Activated CD8-positive, alpha-beta memory T cell treated with anti-CD3 and anti-CD28 coated beads for 24 hours (primary cell): Measurements from ENCODE around the gene EFEMP2.

ENCODE experiments used
- DNase-seq: peaks from one replicate; pipeline ENCODE4 v3.0.0-alpha.2; 2020

Gene EFEMP2

DNA sequence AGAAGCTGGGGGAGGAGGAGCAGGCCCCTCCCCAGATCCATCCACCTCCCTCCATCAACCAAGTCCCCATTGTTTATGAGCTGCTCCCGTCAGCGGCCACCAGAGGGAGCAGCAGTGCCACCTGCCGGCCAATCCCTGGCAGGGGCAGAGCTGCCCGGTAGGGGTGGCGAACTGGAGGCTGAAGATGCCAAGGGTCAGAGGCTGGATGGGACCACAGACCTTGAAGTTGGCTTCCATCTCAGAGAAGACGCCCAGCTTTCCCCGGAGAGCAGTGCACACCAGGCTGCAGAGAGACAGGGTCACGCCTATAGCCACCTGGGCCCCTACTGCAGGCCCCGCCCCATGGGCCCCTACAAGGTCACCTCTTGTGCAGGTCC is 12.1 kb upstream of the EFEMP2 start:
- DNase-seq = peak; percentile 92

DNA sequence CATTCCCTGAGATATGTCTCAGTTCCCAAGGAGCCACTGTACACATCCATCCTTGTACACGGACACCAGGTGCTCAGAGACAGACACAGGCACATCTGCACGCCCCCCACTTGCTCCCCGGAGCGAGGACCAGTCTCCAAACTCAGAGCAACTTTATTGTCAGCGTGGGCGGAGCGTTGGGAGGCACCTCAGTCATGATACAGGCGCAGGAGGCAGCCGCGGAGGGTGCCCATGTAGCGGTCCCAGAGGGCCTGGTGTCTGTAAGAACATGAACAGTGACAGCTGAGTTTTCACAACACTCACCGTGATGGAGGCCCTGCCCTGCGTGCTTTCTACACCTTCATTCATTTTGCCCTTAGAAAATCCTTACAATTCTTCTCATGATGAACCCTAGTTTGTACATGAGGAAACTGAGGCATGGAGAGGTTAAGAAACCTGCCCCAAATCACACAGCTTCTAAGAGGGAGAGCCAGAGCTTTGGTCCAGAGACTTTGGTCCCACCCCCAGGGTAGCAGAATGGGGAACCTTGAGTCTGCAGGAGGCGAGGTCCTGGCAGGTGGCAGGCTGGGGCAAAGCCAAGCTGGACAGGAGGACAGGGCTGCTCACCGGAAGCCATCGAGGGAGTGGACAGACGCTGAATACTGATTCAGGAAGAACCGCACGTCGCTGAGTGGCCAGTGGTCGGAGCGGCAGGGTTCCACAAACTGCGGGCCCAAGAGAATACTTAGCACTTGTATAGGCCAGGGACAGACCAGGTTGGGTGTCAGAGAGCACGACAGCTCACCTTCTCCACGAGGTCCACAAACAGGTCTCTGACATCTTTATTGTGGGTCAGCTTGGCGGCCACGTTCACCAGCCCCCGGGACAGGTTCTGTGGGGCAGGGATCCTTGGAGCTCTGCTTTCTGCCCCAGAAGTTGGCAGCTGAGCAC is 11.5 kb upstream of the EFEMP2 start:
- DNase-seq = no peak

DNA sequence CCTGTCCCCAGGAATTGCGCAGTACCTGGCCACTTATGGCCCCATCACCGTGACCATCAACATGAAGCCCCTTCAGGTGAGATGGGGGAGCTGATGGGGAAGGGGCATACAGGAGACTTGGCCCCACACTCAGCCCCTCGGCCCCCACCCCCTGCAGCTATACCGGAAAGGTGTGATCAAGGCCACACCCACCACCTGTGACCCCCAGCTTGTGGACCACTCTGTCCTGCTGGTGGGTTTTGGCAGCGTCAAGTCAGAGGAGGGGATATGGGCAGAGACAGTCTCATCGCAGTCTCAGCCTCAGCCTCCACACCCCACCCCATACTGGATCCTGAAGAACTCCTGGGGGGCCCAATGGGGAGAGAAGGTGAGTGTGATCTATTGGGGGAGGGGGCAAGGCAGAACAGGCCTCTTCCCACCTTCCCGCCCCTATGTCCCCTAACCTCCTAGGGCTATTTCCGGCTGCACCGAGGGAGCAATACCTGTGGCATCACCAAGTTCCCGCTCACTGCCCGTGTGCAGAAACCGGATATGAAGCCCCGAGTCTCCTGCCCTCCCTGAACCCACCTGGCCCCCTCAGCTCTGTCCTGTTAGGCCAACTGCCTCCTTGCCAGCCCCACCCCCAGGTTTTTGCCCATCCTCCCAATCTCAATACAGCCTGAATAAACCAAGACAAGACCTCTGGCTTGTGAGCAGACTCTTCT is 10.6 kb upstream of the EFEMP2 start:
- no peak for DNase-seq

GRCh38 chr11:65882120-65883057 is 9.8 kb upstream of the EFEMP2 start:
- DNase-seq = no peak

DNA sequence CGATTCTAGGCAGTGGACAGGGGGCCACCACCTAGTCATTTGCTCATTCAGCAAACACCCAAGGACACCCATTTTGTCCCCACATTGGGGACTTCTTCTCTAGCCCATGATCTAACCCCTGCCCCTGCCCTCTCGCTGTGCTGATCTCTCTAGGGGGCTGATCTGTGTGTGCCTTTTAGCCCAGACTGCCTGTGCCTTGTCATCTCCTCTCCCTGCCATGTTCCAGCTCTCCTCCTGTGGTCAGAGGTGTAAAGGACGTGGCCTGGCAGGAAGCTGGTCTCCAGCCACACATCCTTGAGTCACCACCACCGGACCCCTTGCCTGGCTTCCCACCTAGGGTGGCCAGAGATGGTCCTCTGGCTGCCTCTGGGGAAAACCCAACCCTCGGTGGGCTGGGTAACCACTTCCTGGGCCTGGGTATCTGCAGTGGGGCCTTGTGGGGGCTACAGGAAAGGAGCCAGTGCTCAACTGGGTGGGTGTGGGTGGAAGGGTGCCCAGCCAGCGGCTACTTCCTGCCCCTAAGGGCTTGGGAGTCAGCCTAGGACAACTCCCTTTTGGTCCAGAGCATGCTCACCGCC is 8.3 kb upstream of the EFEMP2 start:
- no peak for DNase-seq

GRCh38 chr11:65880027-65880426 is 7.4 kb upstream of the EFEMP2 start:
- no peak for DNase-seq

DNA sequence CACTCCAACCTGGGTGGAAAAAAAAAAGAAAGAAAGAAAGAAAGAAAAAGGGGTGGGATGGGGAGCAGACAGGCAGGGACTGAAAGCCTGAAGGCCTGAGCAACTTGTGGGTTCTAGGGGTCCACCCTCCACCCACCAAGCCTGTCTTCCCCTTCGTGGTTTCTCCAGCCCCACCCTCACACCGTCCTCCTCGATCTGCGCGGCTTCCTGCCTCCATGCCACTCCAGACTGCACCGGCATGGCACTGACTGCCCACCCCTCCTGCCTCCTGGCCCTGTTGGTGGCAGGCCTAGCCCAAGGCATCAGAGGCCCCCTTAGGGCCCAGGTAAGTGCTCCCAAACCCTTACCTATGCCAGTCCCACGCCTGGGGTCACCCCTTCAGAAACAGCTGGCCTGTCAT is 7.0 kb upstream of the EFEMP2 start, which contains the start of gene CTSW:
CTSW (plus strand) TSS at position 221 of the 400 bp plus-strand sequence; CDS start at position 239, 18 bp downstream.
- DNase-seq = no peak

DNA sequence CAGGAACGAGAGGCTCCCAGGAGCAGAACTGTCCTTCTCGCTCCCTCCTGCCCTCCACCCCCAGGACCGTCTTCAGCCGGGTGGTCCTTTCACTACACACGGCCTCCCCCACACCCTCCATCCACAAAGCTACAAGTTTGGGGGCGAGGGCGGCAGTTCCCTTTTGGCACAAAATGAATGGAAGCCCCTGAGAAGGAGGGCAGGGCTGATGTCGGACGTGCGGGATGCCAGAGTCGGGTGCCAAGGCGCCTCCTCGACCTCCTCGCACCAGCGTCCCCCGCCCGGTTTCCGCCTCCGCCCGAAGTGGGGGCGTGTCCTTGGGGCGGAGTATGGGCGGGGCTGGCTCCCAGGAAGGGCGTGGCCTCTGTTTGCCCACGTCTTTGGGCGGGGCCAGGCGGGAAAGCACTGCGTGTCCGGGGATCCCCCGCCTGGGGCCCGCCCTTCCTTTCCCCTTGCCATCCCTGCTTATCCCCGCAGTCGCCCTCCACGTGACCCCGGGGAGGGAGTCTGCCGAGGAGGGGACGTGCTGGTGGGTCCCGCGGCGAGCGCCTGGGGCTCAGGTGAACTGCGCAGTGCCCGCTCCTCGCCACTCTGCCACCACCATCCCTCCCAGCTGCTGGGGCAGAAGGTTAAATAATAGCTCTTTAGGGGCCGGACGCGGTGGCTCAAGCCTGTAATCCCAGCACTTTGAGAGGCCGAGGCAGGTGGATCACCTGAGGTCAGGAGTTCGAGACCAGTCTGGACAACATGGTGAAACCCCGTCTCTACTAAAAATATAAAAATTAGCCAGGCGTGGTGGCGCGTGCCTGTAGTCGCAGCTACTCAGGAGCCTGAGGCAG is 937 bp upstream of the EFEMP2 start:
- DNase-seq = peak; percentile 100

GRCh38 chr11:65871811-65872548 is 620 bp downstream of the EFEMP2 start:
- no peak for DNase-seq

GRCh38 chr11:65870706-65871681 is 1.6 kb downstream of the EFEMP2 start:
- DNase-seq = no peak

DNA sequence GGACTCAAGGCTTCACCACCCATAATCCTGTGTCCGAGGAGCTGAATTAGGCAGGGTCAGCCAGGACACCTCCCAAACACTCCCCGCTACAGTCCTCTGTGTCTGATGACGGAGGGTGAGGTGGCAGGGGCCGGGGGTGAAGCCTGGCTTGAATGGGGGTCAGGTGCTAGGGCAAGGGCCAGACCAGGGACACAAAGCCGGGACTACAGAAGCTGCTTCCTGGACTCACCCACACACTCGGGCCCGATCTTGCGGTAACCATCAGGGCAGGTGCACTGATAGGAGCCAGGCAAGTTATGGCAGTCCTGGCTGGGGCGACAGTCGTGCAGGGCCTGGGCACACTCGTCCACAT is 2.3 kb downstream of the EFEMP2 start:
- DNase-seq = no peak

- no peak for DNase-seq
These were observed 2.8 kb downstream of the EFEMP2 start for GRCh38 chr11:65869643-65870306.

GRCh38 chr11:65868907-65869306 is 3.7 kb downstream of the EFEMP2 start:
- DNase-seq = no peak

DNA sequence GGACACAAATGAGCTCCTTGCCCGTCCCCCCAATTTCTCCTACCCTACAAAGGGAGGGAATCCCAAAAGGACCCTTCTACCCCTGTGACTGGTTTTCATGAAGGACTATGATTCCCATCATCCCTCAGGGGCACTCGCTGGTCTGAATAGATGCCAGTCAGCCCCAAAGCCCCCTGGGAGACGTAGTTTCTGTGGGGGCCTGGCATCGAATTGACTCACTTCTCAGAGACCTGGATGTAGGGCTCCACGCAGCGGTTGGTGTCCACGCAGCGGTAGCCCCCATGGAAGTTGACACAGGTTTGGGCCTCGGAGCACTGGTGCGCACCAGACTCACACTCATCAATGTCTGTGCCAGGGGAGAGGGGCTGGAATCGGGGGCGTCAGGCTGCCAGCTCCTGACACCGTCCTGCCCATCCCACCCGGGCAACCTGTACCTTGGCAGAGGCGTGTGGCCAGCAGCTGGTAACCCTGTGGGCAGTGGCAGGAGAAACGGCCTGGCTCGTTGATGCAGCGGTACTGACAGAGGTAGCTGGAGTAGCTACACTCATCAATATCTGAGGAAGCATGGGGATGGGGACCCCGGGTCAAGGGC is 4.4 kb downstream of the EFEMP2 start:
- no peak for DNase-seq

DNA sequence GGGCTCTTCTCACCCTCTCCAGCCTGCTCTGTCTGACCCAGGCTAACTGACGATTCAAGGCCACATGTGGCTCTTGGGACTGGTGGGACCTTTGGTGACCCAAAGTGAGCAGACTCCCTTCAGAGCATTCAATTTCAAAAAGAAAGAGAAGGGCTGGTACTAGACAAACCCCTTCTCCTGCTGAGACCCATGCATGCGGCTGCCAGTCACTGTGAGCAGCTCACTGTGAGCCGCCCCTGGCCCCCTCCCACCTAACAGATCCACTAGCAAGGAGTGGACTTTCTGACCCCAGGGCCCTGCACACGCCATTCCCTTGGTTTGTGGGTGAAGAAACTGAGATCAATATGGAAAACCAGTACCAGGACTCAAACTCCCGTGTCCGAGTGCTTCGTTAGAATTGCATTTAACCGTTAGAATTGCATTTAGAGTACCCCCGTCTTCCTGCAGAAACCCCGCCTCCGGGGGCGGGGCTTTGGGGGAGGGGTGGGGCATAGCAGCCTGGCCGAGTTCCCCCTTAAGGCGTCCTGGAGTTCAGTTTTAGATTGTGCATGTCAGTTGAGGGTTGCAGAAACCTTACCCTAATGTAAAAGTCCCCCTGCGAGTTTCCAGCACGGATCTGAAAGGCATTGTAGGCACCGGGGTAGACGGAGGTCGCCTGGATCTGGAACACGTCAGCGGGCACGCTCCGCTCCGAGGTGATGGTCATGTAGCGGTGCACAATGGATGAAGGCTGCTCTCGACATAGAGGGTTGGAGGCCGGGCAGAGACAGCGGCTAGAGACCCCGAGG is 5.1 kb downstream of the EFEMP2 start:
- DNase-seq = no peak

DNA sequence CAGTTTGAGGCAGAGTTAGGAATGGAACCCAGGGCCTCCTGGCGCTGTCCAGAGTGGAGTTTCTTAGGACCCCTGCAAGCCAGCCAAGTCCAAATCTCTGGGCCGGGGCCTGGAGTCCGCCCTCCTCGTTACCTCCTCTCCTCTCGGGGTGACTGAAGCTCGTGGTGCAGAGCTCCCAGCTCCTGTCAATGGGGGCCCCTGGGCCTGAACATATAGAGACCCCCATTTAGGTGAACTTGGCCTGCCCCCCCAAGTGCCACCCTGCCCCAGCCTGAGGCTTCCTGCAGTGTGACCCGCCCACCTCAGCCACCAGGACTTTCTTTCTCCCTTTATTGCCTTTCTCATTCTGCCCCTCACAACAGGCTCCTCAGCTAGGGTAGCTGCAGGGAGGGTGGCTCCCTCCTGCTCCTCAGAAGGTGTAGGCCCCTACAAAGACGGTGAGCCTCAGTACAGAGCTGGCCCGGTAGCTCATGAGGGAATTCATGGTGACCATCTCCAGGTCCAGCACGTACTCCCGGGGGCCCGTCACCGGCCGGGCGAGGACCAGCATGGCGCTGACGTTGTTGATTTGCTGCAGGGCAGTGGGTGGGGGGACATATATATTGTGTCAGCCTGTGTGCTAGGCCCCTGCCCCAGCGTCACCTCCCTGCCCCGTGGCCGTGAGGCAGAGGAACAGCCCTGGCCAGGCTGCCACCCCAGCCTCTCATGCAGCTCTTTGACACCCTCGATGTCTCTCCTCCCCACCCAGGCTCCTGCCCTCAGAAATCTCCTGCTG is 5.9 kb downstream of the EFEMP2 start:
- DNase-seq = no peak

GRCh38 chr11:65865550-65866172 is 6.9 kb downstream of the EFEMP2 start:
- DNase-seq = no peak
